Measurements from ENCODE around the gene SNAP29.
A peak's percentile ranks its signal among the peaks of the same experiment; 100 is the strongest.
"Not testable (repeated sequence)": the region's sequence is repeated elsewhere in the genome, so short reads cannot be mapped to it uniquely, and the experiment has no call there.

Gene SNAP29

DNA sequence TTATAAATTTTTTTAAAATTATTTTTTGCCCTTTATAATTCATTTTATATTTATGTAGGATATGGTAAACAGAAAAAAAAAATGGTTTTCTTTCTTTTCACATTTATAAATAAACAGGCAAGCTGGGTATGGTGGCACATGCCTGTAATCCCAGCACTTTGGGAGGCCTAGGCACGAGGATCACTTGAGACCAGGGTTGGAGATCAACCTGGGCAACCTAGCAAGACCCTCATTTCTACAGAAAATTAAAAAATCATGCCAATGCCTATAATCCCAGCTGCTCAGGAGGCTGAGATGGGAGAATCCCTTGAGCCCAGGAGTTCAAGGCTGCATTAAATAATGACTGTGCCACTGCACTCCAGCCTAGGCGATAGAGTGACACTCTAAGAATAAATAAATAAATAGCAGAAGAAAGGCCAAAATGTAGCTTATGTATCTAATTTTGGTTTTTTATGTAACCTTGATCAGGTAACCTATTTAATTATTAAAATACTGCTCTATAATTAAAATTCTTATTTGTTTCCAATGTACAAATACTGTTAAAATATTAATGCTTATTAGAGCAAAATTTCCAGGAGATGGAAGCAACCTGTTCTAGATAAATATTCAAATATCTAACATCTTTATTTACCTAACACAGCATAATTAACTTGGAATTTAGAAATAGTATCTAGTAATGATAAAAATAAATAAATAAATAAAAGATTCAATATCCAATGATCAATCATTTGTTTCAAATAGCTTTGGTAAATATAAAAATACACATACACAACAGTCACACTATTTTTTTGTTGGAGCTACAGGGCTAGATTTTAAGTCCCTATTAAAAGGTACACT is 21.6 kb upstream of the SNAP29 start:
- no peak for DNase-seq

DNA sequence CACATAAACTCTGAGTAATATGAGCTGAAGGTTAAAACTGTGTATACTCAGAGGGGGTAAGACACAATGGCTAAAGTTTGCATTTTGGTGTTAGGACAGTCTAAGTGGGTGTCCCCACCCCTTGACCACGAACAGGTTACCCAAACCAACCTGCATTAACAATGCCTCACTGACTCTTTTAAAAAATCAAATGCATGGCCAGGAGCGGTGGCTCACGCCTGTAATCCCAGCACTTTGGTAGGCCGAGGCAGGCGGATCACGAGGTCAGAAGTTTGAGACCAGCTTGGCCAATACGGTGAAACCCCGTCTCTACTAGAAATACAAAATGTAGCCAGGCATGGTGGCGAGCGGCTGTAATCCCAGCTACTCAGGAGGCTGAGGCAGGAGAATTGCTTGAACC is 19.5 kb upstream of the SNAP29 start:
- not testable (repeated sequence) for DNase-seq

DNA sequence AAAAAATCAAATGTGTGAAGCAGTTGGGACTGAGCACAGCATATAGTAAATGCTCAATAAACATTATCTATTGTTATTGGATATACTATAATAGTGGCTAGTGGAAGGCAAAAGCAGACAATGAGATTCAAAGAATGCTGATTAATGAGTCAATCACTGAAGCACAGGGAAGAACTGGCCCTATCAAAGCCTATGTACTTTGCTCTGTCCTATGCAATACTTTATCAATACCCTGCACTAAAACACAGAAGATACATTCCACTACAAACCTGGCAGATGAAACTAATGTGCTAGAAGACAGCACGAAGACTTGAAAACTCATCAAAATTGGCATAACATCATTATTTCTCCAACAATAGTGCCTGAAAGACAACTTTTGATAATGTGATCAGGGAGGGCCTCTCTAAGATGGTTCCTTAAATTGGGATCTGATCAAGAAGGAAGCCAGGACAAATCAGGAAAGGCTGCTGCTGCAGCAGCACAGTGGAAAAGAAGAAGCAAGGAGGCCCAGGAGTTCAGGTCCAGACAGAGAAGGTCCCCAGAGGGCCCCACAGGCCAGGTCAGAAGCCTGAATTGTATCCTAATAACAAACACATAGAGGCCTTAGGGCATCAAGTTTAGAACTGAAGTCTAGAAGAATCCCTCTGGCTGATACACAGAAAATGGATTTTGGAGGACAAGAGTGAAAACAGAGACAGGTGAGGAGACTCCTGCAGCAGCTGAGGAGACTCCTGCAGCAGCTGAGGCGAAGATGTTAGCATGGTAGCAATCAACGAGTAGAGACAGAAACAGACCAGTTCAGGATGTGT is 18.8 kb upstream of the SNAP29 start:
- no peak for DNase-seq

DNA sequence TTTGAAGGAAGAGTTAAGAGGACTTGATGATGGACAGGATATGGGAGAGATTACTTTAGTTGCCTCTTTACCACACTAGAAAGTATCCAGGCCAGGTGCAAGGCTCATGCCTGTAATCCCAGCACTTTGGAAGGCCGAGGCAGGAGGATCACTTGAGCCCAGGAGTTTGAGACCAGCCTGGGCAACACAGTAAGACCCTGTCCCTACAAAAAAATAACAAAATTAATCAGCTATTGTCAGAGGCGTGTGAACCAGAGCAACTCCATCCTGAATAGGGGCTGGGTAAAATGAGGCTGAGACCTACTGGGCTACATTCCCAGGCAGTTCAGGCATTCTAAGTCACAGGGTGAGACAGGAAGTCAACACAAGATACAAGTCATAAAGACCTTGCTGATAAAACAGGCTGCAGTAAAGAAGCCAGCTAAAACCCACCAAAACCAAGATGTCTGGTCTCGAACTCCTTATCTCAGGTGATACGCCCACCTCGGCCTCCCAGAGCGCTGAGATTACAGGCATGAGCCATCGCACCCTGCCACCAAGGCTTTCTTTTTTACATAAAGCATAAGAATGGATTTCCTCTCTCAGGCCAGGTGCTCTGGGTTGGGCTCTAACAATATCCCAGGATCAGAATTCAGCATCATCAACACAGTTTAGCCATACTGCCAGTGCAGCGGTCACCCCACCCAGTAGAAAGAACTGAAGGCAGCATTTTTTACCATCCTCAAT is 18.0 kb upstream of the SNAP29 start:
- DNase-seq, result no peak

DNA sequence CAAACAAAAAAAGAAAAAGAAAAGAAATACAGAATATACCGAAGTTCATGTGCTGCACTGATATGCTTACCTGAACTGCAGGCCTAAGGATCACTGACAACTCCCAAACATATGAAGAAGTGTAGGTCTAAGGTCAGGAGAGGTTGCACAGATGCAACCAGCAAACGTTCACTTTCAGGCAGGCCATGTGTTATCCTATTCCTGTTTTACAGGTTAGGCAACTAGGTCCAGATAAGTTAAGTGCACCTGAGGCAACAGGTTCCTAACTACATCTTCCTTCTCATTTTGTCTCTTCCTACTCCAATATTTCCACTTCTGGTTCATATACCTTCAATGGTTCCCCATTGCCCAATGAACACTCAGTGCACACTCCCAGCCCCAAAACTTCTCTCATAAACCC is 15.3 kb upstream of the SNAP29 start:
- no peak for DNase-seq

DNA sequence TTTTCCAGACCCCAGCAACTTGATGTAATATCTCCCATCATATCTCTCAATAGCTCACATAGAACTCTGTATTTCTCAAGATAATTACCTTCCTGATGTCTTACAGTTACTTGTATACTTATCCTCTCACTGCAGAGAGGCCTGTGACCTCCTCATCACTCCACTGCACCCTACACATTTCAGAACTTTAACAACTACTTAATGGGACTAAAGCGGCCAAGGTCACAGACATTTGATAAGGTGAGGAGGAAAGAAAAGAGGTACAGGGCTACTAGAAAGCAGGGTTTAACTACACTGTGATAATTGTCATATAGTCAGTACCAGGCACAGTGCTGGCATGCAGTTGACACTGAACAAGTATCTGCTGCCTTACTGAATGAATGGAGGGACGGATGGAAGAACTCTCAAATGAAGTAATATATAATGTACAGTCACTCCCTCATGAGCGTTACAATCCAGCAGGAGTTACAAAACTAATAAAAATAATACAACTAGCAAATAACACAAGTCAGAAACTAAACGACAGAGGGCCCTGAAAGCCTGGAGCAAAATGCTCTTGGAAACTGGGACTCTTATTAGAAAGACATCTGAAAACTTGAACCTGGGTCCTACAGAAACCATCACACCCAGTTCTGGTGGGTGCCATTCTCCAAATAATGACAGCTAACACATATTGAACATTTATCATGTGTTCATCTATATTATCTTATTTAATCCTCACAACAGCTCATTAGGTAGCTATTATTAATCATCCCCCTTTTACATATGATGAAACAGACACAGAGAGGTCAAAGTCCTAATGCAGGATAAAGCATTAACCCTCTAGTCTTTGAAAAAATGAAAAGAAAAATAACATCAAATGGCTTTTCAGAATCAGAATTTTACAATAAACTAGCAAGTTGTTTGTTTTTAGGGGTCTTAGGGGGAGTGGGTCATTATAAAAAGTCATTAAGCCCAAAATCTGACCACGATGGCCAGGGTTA is 14.5 kb upstream of the SNAP29 start:
- no peak for DNase-seq

DNA sequence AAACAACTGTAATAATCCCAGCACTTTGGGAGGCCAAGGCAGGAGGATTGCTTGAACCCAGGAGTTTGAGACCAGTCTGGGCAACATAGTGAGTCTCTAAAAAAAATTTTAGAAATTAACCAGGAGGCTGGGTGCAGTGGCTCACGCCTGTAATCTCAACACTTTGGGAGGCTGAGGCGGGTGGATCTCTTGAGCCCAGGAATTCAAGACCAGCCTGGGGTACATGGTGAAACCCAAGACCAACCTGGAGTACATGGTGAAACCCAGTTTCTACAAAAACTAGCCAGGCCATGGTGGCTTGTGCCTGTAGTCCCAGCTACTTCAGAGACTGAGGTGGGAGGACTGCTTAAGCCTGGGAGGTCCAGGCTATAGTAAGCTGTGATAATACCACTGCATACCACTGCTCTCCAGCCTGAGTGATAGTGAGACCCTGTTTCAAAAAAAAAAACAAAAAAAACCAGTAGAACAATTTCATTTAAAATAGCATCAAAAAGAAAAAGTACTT is 11.4 kb upstream of the SNAP29 start:
- DNase-seq, result no peak

DNA sequence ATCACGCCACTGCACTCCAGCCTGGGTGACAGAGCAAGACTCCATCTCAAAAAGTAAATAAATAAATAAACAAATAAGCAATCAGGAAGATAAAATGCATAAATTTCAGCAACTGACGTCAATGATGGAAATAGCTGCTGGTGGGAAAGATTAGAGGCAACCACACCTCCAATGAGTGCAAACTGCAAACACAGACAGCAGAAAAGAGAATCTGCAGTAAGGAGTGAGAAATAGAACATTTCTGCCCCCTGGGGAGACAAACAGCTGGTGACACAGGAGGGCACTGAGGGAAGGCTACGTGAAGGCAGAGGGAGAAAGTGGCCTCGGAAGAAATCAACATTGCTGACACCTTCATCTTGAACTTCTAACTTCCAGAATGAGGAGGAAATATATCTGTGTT is 6.7 kb upstream of the SNAP29 start:
- DNase-seq, result no peak

DNA sequence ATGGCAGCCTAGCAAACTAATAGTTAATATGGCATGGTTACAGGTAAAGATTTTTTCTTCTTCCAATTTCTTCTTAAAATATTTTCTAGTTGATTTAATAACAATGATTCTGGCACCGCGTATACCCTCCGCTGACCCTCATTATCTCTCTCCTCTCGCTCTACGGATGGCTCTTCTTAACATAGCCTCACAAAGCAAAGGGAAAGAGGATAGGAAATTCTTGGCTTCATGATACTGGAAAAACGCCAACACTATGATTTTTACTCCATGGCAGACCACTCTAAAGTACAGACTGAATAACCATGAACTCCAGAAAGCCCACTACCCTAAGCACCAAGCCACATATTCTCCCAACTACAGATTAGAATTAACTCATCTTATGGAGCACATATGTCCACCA is 6.3 kb upstream of the SNAP29 start:
- no peak for DNase-seq

DNA sequence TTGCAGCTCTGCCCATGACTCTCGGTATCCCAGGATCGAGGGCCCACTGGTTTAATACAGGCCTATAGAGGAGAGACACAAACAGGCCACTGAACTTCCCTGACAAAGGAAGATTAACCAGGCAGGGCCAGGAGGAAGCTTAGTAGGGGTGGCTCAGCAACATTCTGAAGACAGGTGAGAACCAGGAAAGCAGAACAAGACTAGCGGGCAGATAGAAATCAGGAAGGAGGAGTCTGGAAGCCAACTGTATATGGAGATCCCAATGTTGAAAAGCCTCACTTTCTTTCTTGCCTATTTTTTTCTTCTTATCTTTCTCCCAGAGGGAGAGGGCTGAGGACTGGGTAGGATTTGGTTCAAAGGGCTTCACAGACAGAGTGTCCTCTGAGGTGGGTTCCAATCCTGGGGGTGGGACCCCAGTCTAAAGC is 5.6 kb upstream of the SNAP29 start:
- DNase-seq, result no peak

DNA sequence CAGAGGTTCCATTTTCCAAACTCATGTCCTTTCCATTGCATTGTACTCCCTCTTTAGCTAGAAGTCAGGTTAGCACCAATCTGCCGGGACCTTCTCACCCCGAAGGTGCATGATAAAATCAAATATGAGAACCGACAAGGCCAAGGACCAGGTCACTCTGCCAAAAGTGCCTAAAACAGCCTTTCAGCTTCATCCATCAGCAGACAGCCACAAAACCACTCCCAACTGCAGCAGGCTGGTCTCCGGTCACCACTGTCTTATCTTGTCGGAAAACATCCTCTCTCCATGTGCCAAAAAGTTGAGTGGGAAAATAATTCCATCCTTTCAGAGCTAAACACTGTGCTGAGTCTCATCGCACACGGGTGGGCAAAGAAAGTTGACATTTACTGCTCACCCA is 1.6 kb upstream of the SNAP29 start:
- DNase-seq, result no peak

DNA sequence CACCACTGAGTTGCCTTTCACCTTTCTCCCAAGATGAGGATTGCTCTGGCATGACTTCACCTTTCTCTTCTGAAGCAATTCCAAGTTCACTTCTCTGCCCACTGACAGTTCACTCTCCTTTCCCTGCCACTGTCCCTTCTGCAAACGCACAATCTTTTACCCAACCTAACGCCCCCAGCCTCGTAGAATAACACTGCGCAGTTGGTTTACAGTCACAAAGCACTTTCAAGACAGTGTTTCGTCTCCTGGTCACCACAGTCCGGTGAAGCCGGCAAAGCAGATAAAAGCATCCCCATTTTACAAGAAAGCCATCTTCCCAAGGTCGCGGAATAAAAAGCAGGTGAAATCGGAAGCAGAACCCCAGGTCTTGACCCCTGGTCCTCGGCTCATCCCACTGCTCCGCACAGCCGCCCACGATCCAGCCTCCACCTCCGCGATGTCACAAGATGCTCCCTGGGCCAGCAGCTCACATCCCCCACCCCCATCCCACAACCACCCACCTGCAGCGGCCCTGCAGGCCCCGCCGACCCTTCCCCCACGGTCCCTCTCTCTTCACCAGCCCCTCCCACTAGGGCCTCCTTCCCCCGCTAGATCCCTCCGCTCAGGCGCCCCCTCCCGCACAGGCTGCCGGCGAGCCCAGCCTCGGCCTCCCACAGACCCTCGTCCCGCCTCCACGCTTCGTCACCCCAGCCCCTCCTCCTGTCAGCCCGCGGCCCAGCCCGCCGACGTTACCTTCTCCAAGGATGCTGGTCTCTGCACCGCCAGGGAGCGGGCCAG is 781 bp upstream of the SNAP29 start:
- peak; percentile 46 for DNase-seq

DNA sequence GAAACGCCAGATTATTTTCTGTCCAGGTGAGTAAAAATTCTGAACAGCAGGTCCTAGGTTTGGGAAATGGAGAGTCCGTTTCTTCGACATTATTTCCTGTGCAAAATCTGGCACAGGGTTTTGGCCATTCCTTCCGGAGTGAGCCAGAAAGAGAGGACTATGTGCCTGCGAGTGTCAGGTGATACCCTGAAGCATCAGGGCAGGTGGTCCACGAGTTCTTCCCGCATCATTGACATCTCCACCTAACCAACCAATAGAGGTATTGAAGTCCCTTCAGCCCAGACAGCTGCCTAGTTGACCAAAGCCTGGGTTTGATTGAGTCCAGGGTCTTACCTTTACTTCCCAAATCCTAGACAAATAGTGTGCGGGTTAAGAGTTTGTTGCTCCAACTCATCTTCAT is 808 bp downstream of the SNAP29 start:
- DNase-seq, result no peak

DNA sequence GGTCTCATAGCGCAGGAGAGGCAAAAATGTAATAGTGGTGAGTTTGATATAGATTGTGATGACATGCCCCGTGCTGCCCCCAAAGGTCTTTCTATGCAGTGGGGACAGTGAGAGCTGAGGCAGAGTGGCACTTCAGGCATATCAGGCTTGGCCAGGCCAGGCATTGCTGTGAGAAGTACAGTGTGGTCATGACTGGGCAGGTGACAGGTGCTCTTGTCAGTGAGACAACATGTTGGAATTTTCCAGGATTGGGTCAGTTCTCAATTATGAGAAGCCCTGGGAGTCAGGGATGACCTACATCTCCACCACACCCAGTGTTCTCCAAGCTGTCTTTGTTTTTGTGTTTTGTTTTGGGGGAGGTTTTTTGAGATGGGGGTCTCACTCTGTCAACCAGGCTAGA is 3.7 kb downstream of the SNAP29 start:
- DNase-seq, result no peak

DNA sequence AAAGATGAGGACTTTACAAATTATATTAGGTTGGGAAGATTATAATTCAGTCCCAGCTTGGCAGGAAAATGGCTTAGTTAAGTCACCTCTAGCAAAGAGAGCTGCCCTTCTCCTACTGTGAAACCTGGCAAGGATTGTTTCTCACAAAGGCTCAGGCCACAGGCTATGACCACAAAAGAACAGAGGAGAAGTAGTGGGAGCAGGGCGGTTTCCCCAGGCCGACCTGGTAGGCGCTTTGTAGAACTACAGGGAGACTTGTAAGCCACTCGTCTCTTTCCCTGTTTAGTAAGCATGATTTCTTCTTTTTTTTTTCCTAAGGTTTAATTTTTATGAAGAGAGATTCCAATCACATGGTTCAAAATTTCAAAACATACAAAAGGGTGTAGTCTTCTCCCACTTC is 4.6 kb downstream of the SNAP29 start:
- no peak for DNase-seq

DNA sequence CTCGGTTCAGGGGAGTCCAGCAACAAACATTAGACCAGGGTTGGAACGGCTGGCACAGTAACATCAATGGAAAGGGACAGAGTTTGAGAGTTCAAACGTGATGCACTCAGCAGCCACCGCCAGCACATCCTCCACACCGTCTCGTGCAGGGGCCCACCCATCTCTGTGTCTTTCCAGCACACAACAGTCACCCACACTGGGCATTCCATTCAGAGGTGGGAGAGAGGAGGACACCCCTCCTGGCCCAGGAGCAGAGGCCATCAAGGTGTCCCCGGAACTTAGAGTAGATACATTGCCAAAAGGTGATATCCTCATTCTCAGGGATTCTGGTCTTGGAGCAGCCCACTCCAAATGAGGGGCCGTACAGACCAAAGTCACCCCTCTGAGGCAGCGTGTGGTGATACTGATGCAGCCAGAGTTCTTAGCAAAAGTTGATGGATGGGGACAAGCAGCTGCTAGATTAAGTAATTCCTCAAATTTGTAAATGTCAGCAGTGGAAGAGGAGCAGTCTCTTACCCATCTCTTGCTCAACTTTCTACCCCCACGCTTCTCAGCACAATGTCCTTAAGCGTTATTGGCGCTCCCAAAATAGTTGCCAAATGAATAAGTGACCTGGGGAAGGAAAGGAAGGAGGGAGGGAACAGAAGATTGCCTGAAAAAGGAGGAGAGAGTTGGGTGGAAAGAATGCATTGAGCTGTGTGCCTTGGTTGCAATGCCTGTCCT is 5.5 kb downstream of the SNAP29 start:
- DNase-seq, result no peak

DNA sequence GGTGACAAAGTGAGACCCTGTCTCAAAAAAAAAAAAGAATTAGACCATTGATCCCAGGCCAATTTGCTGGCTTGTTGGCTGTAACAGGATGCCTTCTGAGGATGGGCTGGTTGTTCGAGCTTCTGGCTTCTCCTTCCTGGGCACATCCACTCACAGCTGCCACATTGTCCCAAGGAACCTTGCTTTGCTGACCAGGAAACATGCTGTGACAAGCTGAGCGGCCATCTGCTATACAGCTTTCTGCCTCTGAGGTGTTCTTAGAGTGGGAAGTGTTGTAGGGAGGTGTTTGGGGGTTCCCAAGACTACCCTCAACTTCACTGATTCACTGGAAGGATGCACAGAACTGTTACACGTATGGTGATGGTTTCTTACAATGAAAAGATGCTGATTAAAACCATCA is 6.5 kb downstream of the SNAP29 start:
- no peak for DNase-seq

DNA sequence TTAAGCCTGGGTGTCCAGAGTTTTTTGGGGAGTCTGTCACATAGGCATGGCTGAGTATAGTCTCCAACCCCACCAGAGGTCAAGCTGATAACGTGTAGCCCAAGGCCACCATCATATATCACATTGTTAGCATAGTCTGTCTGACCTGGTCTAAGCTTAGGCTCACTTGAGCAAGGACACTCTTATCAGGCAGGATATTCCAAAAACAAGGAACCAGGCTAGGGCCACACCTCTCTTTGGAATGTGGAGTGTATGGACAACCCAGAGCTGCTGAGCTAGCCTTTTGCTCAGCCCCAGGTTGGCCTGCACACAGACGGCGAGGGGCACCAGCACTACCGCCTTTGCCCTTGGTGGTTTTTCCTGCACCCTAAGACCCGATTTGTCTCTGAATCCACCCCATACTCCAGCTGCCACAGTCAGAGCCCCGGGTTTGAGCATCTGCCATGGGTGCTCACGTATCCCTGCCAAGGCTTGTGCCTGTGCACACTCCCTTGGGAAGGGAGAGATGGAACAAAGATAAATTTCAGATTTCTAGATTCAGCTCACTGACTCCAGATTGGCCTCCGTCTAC is 7.2 kb downstream of the SNAP29 start:
- no peak for DNase-seq

DNA sequence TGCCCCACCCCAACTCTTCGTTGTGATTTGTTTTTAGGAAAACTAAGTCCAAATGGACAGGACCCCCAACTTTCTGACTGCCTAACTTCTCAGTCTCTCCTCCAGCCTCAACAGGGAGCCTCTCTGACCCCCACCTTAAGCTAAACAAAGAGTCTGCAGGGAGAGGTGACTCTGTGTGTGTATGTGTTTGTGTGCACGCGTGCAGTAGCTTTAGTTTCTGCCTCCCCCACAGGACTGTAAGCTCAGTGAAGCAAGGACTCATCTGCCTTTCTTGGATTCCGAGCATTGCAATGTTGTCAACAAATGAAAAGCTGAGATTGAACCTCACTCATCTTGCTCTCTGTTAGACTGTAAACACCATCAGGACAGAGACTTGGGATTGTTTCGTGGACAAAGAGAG is 7.9 kb downstream of the SNAP29 start:
- DNase-seq, result no peak

All from SHP77 treated with DMSO at 0.1 percent for 48 hours (cell line).